Measurements from ENCODE around the gene WNT8B. TPM values are rescaled to one million over a fixed set of nuclear protein-coding genes. Genes with fewer than 3 reads are reported as not detected.
A peak's percentile ranks its signal among the peaks of the same experiment; 100 is the strongest.

WNT8B gene
- total RNA-seq, 2 donors from 2014 or later, result not detected

DNA sequence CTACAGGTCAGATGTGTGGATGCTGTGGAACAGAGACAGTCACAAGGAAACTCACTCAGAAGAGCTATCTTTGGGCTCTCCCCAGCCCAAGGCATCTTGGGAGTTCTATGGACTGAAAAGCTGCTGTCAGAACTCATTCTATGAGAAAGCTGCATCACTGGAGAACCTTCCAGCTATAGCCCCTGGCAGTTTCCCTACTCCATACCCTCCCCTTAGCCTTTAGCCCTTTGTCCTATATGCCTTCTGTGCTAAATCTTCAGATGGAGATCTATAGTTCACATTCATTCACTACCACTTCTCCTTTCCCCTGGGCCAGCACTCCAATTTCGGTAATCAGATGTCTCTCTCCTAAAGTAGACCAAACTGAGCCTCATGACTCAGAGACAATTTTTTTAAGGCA lies 6.9 kb downstream of the WNT8B start:
- Mint-ChIP-seq H3K27me3 (peaks cover 23 to 26% of the 10 kb centered on the region in 2 donors), H3K4me3 (no peak overlapping the region), H3K4me1 (ENCODE audit: low read depth in 2 of 2) (no peaks in the 10 kb centered on the region), H3K27ac (no peak overlapping the region), H3K36me3 (no peaks in the 10 kb centered on the region), H3K9me3 (no peaks in the 10 kb centered on the region)
- DNase-seq (ENCODE audit: low spot score), result no peak
- ATAC-seq, result no peak

DNA sequence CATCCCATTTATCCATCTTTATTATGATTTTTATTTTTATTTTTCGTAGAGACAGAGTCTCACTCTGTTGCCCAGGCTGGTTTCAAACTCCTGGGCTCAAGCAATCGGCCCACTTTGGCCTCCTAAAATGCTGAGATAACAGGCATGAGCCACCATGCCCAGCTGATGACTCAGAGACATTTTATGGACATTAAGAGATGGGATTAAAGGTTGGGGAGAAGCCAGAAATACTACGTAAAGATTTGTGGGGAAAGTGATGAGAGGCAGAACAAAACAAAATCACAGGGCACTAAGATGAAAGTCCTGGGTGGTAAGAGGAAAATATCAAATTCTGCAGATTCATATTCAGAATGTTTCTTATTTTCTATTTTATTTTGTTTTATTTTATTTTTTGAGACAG lies 7.6 kb downstream of the WNT8B start:
- no peak for ATAC-seq
- no peak overlapping the region for H3K27ac Mint-ChIP-seq
- no peaks in the 10 kb centered on the region for H3K36me3 Mint-ChIP-seq
- H3K9me3 Mint-ChIP-seq, result no peaks in the 10 kb centered on the region
- H3K4me3 Mint-ChIP-seq, result no peak overlapping the region
- DNase-seq (ENCODE audit: low spot score), result no peak
- peaks cover 23 to 26% of the 10 kb centered on the region in 2 donors for H3K27me3 Mint-ChIP-seq
- H3K4me1 Mint-ChIP-seq (ENCODE audit: low read depth in 2 of 2), result no peaks in the 10 kb centered on the region

DNA sequence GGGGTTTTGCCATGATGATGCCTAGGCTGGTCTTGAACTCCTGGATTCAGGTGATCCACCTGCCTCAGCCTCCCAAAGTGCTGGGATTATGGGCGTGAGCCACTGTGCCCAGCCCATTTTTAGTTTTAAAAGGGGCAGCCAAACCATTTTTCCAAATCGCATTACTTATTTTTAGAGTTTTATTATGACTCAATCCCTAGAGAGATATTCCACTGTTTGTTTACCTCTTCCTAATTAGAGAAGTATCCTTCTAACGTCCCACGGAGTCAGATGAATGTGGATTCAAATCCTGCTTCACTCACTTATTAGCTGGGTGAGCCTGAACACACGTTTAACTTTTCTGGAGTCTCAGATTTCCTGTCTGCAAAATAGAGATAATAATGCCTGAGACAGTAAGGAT lies 15.2 kb downstream of the WNT8B start:
- Mint-ChIP-seq H3K9me3 (no peaks in the 10 kb centered on the region), H3K4me3 (no peak overlapping the region), H3K4me1 (ENCODE audit: low read depth in 2 of 2) (peaks cover 7 to 11% of the 10 kb centered on the region in 2 donors), H3K27me3 (peaks cover 28% of the 10 kb centered on the region in 2 donors), H3K36me3 (no peaks in the 10 kb centered on the region), H3K27ac (no peak overlapping the region)
- DNase-seq (ENCODE audit: low spot score) (no peak), ATAC-seq (no peak)

DNA sequence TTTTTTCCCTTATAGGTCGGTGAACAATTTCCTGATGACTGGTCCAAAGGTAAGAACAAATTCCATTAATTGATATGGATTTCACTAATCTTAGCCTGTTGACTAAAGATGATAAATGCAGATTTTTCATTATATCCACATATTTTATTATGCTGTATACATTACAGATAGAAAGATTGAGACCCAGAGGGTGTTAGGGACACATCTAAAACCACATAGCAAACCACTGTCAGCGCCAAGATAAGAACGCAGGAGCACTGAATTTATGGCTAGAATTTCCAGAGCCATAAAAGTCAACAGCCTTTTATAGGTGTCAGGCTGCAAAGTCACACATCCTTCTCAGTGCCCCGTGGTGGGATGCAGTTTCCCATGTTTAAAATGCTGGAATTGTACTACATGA lies 16.2 kb downstream of the WNT8B start:
- peaks cover 14 to 17% of the 10 kb centered on the region in 2 donors for H3K4me1 Mint-ChIP-seq (ENCODE audit: low read depth in 2 of 2)
- no peak for ATAC-seq
- no peaks in the 10 kb centered on the region for H3K36me3 Mint-ChIP-seq
- no peaks in the 10 kb centered on the region for H3K9me3 Mint-ChIP-seq
- H3K27ac Mint-ChIP-seq, result no peak overlapping the region
- DNase-seq (ENCODE audit: low spot score), result no peak
- no peak overlapping the region for H3K4me3 Mint-ChIP-seq
- H3K27me3 Mint-ChIP-seq, result peaks cover 34 to 36% of the 10 kb centered on the region in 2 donors

DNA sequence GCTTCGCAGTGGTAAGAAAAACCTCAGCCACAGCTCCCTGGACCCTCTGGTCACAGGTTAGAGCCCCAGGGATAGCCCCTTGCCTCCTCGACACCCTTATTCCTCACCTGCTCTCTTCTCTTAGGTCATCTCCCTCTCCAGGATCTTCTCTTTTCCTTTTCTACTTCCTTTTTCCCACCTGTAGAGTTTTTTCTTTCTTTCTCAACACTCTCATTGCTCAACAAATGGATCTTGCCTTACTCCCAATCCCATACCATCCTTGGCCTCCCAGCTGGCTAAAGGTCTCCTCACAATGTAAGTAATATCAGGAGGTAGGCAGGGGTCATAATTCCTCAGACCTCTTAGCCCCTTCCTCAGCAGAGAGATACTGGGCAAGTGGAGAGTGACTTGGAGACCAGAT lies 17.2 kb downstream of the WNT8B start:
- no peak overlapping the region for H3K4me3 Mint-ChIP-seq
- peaks cover 14 to 17% of the 10 kb centered on the region in 2 donors for H3K4me1 Mint-ChIP-seq (ENCODE audit: low read depth in 2 of 2)
- no peak overlapping the region for H3K27ac Mint-ChIP-seq
- no peak for ATAC-seq
- peaks cover 31 to 36% of the 10 kb centered on the region in 2 donors for H3K27me3 Mint-ChIP-seq
- no peaks in the 10 kb centered on the region for H3K36me3 Mint-ChIP-seq
- DNase-seq (ENCODE audit: low spot score), result no peak
- H3K9me3 Mint-ChIP-seq, result no peaks in the 10 kb centered on the region

DNA sequence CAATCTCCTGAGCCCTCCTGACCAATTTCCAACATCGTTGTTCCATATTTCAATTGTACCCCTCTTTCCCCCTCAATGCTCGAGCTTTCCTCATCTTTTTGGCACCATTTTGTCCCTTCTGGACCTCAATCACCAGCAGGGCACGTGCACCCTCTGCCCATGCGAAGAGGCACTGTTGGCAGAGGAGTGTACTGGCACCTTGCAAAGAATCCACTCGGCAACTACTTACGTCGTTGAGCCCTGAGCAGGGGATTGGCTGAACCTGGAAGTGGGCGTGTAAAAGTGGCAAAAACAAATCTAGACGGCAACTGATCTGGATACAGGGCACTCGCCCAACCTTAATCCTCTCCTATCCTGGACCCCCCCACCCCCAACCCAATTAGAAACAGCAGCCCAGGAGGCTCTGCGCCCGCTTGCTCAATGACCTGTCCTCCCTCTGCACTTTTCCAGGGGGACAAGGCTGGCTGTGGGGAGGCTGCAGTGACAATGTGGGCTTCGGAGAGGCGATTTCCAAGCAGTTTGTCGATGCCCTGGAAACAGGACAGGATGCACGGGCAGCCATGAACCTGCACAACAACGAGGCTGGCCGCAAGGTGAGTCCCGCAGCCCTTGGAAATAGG lies 18.8 kb downstream of the WNT8B start:
- Mint-ChIP-seq H3K27ac (no peak overlapping the region), H3K4me1 (ENCODE audit: low read depth in 2 of 2) (peaks cover 14 to 17% of the 10 kb centered on the region in 2 donors), H3K9me3 (no peaks in the 10 kb centered on the region), H3K27me3 (peaks cover 31 to 36% of the 10 kb centered on the region in 2 donors), H3K36me3 (no peaks in the 10 kb centered on the region), H3K4me3 (peak overlapping the region; percentile 83)
- ATAC-seq, result peak; percentile 94 to 96
- peak; percentile 79 for DNase-seq (ENCODE audit: low spot score)

DNA sequence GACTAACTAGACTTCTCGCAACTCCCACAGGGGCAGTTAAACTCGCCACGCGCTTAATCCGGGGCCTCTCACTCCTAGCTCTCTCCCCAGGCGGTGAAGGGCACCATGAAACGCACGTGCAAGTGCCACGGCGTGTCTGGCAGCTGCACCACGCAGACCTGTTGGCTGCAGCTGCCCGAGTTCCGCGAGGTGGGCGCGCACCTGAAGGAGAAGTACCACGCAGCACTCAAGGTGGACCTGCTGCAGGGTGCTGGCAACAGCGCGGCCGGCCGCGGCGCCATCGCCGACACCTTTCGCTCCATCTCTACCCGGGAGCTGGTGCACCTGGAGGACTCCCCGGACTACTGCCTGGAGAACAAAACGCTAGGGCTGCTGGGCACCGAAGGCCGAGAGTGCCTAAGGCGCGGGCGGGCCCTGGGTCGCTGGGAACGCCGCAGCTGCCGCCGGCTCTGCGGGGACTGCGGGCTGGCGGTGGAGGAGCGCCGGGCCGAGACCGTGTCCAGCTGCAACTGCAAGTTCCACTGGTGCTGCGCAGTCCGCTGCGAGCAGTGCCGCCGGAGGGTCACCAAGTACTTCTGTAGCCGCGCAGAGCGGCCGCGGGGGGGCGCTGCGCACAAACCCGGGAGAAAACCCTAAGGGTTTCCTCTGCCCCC lies 19.5 kb downstream of the WNT8B start:
- DNase-seq (ENCODE audit: low spot score) (no peak), ATAC-seq (peak; percentile 76 to 77)
- Mint-ChIP-seq H3K36me3 (no peaks in the 10 kb centered on the region), H3K27ac (no peak overlapping the region), H3K4me3 (peak overlapping the region; percentile 83), H3K9me3 (no peaks in the 10 kb centered on the region), H3K4me1 (ENCODE audit: low read depth in 2 of 2) (peaks cover 14 to 17% of the 10 kb centered on the region in 2 donors), H3K27me3 (peaks cover 31 to 36% of the 10 kb centered on the region in 2 donors)

DNA sequence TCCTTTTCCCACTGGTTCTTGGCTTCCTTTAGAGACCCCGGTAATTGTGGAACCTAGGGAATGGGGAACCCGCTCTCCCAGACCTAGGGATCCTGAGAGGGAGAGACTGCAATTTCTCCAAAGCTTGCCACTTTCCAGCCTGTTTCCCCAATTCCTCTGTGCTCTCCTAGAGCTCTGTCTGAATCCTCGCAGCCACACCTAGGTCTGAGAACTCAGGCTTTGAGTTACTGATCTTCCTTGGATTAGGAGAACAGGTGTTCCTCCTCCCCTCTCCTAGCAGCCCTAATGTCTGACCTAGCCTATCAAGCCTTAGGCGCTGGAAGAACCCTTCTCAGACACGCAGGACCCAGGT lies 20.0 kb downstream of the WNT8B start:
- ATAC-seq, result no peak
- Mint-ChIP-seq H3K27ac (no peak overlapping the region), H3K9me3 (no peaks in the 10 kb centered on the region), H3K36me3 (no peaks in the 10 kb centered on the region), H3K27me3 (peaks cover 31 to 36% of the 10 kb centered on the region in 2 donors), H3K4me3 (peak overlapping the region; percentile 83), H3K4me1 (ENCODE audit: low read depth in 2 of 2) (peaks cover 14 to 17% of the 10 kb centered on the region in 2 donors)
- DNase-seq (ENCODE audit: low spot score), result no peak

DNA sequence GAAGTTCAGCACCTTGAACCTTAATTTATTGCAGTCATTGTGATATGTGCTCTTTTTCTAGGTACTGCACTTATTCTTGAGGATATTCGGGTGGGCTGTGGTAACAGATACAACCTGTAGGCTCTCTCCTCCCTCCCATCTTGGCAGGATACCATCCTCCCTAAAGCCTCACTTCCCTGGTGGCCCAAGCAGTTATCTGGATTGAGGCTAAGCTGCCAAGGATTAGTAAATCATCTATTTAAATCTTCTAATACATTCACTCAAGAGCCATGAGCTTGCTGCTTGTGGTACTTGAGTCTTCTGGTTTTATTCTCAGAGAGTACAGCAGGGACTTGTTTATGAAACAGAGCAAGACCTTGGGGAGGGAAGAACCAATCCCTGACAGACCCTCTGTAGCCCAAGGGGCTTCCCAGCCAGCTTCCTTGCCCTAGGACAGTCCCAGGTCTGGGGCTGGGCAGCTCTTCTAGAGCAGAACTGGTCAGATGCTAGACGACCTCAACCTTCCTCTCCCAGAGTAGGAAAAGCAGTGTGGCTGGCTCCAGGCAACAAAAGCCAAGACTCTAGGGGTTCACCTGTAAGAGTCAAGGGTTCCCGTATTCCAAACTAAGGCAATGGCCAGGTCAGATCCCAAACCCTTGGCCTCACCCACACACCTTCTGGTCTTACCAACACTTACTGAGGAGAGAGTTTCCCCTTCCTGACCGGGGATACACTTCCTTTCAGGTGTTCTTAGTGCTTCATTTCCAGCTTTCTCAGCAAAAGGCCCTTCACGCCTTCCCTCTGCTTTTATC lies 21.3 kb downstream of the WNT8B start:
- H3K4me1 Mint-ChIP-seq (ENCODE audit: low read depth in 2 of 2), result peaks cover 14 to 17% of the 10 kb centered on the region in 2 donors
- no peak overlapping the region for H3K27ac Mint-ChIP-seq
- no peak for DNase-seq (ENCODE audit: low spot score)
- H3K36me3 Mint-ChIP-seq, result peaks cover under 1% of the 10 kb centered on the region
- H3K9me3 Mint-ChIP-seq, result no peaks in the 10 kb centered on the region
- peak overlapping the region; percentile 83 for H3K4me3 Mint-ChIP-seq
- no peak for ATAC-seq
- peaks cover 23 to 32% of the 10 kb centered on the region in 2 donors for H3K27me3 Mint-ChIP-seq

DNA sequence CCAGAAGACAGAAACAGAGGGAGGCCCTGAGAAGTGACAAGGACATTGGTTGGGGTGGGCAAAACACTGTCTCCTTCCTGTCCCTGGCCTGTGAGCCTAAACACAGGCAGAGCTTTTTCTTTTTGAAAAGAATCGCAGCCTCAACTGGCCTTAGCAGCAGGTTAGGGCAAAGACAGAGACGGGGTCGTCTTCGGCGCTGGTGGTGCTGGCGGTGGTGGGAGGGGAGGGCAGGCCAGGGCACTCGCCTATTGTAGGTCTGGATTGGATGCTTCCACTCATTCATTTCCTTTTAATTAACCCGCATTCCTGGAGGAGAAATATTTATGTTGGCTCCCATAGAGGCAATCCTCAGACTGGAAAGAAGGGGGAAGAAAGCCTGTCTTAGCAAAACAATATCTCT lies 22.6 kb downstream of the WNT8B start:
- Mint-ChIP-seq H3K27ac (no peak overlapping the region), H3K36me3 (peaks cover 6% of the 10 kb centered on the region), H3K9me3 (no peaks in the 10 kb centered on the region), H3K27me3 (peaks cover 13 to 21% of the 10 kb centered on the region in 2 donors), H3K4me3 (no peak overlapping the region), H3K4me1 (ENCODE audit: low read depth in 2 of 2) (peaks cover 14 to 17% of the 10 kb centered on the region in 2 donors)
- DNase-seq (ENCODE audit: low spot score) (no peak), ATAC-seq (no peak)

DNA sequence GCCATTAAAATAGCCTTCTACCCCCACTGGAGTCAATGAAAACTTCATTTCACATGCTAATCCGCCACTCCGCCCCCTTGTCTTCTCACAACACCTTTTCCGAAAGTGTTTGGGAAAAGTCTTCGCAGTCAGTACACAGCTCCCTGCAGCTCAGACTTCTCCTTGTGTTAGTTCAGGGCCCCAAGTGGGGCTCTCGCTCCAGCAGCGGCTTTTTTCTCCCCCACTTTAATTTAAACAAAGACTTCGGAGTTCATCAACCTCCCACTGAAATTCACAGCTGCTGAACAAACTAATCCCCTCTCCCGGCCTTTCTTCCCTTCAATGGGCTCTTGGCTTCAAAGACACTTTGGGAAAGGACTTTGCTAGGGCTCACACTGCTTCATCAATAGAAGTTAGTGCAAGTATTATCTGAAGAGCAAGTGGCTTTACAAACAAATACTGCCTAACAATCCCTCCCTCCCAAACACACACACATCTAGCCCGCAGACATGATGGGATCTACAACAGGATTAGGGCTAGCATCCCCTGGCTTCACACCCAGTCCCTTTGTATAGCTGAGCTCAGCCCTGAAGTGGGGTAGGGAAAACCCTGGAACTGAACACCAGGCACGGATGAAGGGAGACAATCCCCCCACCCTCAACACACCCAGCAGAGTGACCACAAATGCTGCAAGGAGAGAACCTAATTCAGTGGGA lies 23.1 kb downstream of the WNT8B start:
- Mint-ChIP-seq H3K9me3 (no peaks in the 10 kb centered on the region), H3K4me3 (no peak overlapping the region), H3K36me3 (peaks cover 6% of the 10 kb centered on the region), H3K4me1 (ENCODE audit: low read depth in 2 of 2) (peaks cover 14 to 17% of the 10 kb centered on the region in 2 donors), H3K27me3 (peaks cover 9 to 16% of the 10 kb centered on the region in 2 donors), H3K27ac (no peak overlapping the region)
- ATAC-seq, result no peak
- DNase-seq (ENCODE audit: low spot score), result no peak

DNA sequence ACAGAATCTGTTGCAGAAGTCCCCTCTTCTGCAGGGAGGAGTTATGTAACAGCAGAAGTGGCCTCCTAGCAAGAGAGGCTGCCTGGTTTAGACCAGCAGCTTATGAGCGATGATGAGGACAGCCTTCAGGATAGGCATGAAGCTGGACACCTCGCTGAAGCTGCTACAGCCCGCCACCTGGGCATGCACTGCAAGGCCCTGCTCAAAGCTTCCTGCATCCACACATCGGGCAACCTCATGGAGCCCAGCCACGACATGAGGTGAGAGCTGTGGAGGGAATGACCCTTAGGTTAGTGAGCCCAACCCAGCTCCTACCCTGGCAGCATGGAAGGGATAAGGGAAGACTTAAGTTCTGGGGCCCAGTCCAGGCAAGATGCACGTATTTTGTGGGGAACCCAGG lies 24.7 kb downstream of the WNT8B start:
- Mint-ChIP-seq H3K4me3 (no peak overlapping the region), H3K4me1 (ENCODE audit: low read depth in 2 of 2) (peaks cover 7 to 11% of the 10 kb centered on the region in 2 donors), H3K27ac (no peak overlapping the region), H3K36me3 (peaks cover 6% of the 10 kb centered on the region), H3K9me3 (no peaks in the 10 kb centered on the region), H3K27me3 (peaks cover 6 to 8% of the 10 kb centered on the region in 2 donors)
- ATAC-seq (no peak), DNase-seq (ENCODE audit: low spot score) (no peak)

DNA sequence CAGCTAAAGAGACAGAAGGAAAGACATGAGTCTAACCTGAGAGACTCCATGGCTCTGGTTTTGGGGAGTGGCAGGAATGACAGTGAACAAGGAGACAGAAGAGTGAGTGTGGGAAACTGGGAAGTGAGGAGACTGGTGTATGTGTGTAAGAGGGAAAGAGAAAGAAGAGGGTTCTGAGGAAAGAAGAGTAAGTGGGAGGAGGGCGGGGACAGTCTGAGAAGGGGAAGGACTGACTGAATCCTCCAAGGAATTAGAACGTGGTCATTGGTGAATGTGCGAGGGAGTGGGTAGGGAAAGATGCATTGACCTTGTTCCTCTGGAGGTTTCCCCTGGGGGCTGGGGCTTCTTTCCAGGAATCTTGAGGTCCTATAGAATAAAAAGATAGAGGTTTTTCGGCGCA lies 26.6 kb downstream of the WNT8B start:
- Mint-ChIP-seq H3K4me1 (ENCODE audit: low read depth in 2 of 2) (no peaks in the 10 kb centered on the region), H3K27me3 (no peaks in the 10 kb centered on the region), H3K36me3 (peaks cover 6% of the 10 kb centered on the region), H3K9me3 (no peaks in the 10 kb centered on the region), H3K4me3 (no peak overlapping the region), H3K27ac (no peak overlapping the region)
- DNase-seq (ENCODE audit: low spot score), result no peak
- ATAC-seq, result no peak

Measured in natural killer cell treated with Interleukin-12 subunit alpha and Interleukin-12 subunit beta and Interleukin-15 and Interleukin-18, amount 100 ng/mL, for 72 hours (primary cell).